KMS-11 (cell line): ENCODE measurements around the gene C10orf67.
"Not testable (repeated sequence)": the region's sequence is repeated elsewhere in the genome, so short reads cannot be mapped to it uniquely, and the experiment has no call there.

Source experiments
- H2AFZ ChIP-seq: fragments of 200-600 bp; sonication (generic); 2 replicates; pipeline ENCODE4 v1.6.1; 2016; ENCODE audit warnings: antibody characterized with exemption, mixed run types, low read depth
- H3K27ac ChIP-seq: fragments of 200-600 bp; sonication (generic); 2 replicates; pipeline ENCODE4 v1.6.1; 2016; ENCODE audit warnings: mild to moderate bottlenecking, mixed run types
- H3K27me3 ChIP-seq: fragments of 200-600 bp; sonication (generic); 2 replicates; pipeline ENCODE4 v1.6.1; 2017; ENCODE audit warnings: mild to moderate bottlenecking, low read depth, mixed run types, moderate library complexity; ENCODE audit not compliant: insufficient read depth
- H3K36me3 ChIP-seq: fragments of 200-600 bp; sonication (generic); 2 replicates; pipeline ENCODE4 v1.6.1; 2017; ENCODE audit warnings: mild to moderate bottlenecking, mixed run types; ENCODE audit not compliant: insufficient read depth
- H3K4me1 ChIP-seq: fragments of 200-600 bp; sonication (generic); 2 replicates; pipeline ENCODE4 v1.6.1; 2016; ENCODE audit warnings: mild to moderate bottlenecking, low read depth, mixed run types; ENCODE audit not compliant: poor library complexity, severe bottlenecking
- H3K4me2 ChIP-seq: fragments of 200-600 bp; sonication (generic); 2 replicates; pipeline ENCODE4 v1.7.0; 2016; ENCODE audit warnings: mild to moderate bottlenecking, mixed run types
- H3K4me3 ChIP-seq: fragments of 200-600 bp; sonication (generic); IDR thresholded peaks from 2 replicates; pipeline ENCODE4 v1.6.1; 2017; ENCODE audit warnings: low read depth, low read length, mixed read lengths; ENCODE audit not compliant: insufficient read depth
- H3K79me2 ChIP-seq: fragments of 200-600 bp; sonication (generic); 2 replicates; pipeline ENCODE4 v1.6.1; 2016; ENCODE audit warnings: low read depth, mixed run types; ENCODE audit not compliant: insufficient read depth
- H3K9ac ChIP-seq: fragments of 200-600 bp; sonication (generic); 2 replicates; pipeline ENCODE4 v1.6.1; 2016; ENCODE audit warnings: mild to moderate bottlenecking, mixed run types
- H4K20me1 ChIP-seq: fragments of 200-600 bp; sonication (generic); 2 replicates; pipeline ENCODE4 v1.6.1; 2016; ENCODE audit warnings: mild to moderate bottlenecking, mixed run types; ENCODE audit not compliant: insufficient read depth
- CTCF ChIP-seq: fragments of 200-600 bp; sonication (generic); conservative IDR thresholded peaks from 2 replicates; pipeline ENCODE4 v1.6.1; 2017; ENCODE audit warnings: low read depth, mild to moderate bottlenecking, antibody characterized with exemption, low read length, moderate library complexity, mixed read lengths

C10orf67 gene

DNA sequence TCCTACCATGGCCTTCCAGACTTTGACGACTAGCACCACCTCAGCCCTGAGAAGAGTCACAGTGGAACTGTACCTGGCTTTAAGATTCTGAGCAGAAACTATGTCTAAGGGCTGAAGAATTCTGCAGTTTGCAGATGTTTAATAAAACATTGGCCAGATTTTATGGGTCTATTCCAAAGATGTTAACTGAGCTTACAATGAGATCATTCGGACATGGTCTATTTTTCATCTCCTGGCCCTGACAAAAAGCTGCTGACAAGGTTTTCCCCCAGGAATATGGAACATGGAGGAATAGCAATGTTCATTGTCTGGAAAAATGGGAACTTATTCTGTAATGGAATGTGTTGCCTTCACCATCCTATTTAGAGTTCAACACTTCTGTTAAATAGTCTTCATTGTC lies 86.1 kb downstream of the C10orf67 start:
- no peaks in the 10 kb centered on the region for H4K20me1 ChIP-seq
- H3K9ac ChIP-seq, result no peak overlapping the region
- no peak overlapping the region for H3K4me3 ChIP-seq
- no peaks in the 10 kb centered on the region for H3K27me3 ChIP-seq
- H3K27ac ChIP-seq, result no peak overlapping the region
- no peaks in the 10 kb centered on the region for H3K36me3 ChIP-seq
- H3K4me2 ChIP-seq, result no peak overlapping the region
- no peak overlapping the region for H2AFZ ChIP-seq
- no peaks in the 10 kb centered on the region for H3K4me1 ChIP-seq
- H3K79me2 ChIP-seq, result no peaks in the 10 kb centered on the region
- TF ChIP-seq CTCF, result no peak

GRCh38 chr10:23253780-23254179 lies 90.8 kb downstream of the C10orf67 start:
- no peaks in the 10 kb centered on the region for H3K4me1 ChIP-seq
- TF ChIP-seq CTCF, result no peak

DNA sequence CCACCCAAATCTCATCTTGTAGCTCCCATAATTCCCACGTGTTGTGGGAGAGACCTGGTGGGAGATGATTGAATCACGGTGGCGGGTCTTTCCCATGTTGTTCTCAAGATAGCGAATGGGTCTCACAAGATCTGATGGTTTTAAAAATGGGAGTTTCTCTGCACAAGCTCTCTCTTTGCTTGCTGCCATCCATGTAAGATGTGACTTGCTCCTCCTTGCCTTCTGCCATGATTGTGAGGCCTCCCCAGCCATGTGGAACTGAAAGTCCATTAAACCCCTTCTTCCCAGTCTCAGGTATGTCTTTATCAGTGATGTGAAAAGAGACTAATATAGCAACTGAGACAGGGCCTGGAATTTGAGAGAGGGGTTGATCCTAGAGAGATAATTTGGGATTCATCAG lies 91.7 kb downstream of the C10orf67 start:
- H3K79me2 ChIP-seq, H3K36me3 ChIP-seq, H2AFZ ChIP-seq, H3K4me3 ChIP-seq, H3K9ac ChIP-seq, H3K4me1 ChIP-seq, H3K27me3 ChIP-seq, H3K4me2 ChIP-seq, H4K20me1 ChIP-seq, H3K27ac ChIP-seq: not testable (repeated sequence)

More at GRCh38 chr10:23253780-23254179, 90.8 kb downstream of the C10orf67 start:
- H3K79me2 ChIP-seq, result no peaks in the 10 kb centered on the region
- no peak overlapping the region for H2AFZ ChIP-seq
- no peaks in the 10 kb centered on the region for H3K36me3 ChIP-seq
- H3K4me3 ChIP-seq, result no peak overlapping the region
- no peak overlapping the region for H3K9ac ChIP-seq
- no peaks in the 10 kb centered on the region for H4K20me1 ChIP-seq
- H3K27me3 ChIP-seq, result no peaks in the 10 kb centered on the region
- no peak overlapping the region for H3K27ac ChIP-seq
- H3K4me2 ChIP-seq, result no peak overlapping the region

DNA sequence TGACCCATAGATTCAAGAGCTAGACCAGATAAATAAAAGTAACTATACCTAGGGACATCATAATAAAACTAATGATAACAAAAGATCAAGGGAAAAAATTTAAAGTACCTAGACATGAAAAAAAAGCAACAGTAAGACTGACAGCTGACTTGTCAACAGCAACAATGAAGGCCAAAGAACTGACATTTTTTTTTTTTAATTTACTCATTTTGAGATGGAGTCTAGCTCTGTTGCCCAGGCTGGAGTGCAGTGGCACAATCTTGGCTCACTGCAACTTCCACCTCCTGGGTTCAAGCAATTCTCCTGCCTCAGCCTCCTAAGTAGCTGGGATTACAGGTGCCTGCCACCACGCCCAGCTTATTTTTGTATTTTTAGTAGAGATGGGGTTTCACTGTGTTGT lies 102.8 kb downstream of the C10orf67 start:
- not testable (repeated sequence) for H3K9ac ChIP-seq, H3K4me1 ChIP-seq, H3K27me3 ChIP-seq, H3K4me2 ChIP-seq, H2AFZ ChIP-seq, H4K20me1 ChIP-seq, H3K4me3 ChIP-seq, H3K27ac ChIP-seq, H3K79me2 ChIP-seq, H3K36me3 ChIP-seq

GRCh38 chr10:23238015-23238414 lies 106.6 kb downstream of the C10orf67 start:
- no peaks in the 10 kb centered on the region for H3K79me2 ChIP-seq
- H2AFZ ChIP-seq, result no peak overlapping the region
- no peaks in the 10 kb centered on the region for H3K36me3 ChIP-seq
- H4K20me1 ChIP-seq, result no peaks in the 10 kb centered on the region
- no peaks in the 10 kb centered on the region for H3K27me3 ChIP-seq
- no peak for TF ChIP-seq CTCF
- no peak overlapping the region for H3K27ac ChIP-seq
- no peak overlapping the region for H3K4me3 ChIP-seq
- no peak overlapping the region for H3K4me2 ChIP-seq
- no peaks in the 10 kb centered on the region for H3K4me1 ChIP-seq
- no peak overlapping the region for H3K9ac ChIP-seq

DNA sequence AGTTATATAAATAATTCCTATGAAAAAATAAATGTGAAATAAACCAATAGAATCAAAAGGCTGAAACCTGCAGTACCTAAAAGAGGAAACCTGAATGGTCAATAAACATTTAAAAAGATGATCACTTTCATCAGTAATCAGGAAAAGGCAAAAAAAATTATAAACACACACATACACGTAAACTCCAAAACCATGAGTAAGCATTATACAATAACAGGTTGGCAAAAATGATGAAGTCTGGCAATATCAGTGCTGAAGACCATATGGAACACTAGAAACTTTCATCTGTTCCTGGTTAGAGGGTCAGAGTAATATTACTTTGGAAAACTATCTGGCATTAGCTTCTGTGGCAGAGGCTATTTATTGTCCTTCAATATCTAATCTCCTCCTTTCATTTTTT lies 114.0 kb downstream of the C10orf67 start:
- Histone ChIP-seq H3K4me3 (no peak overlapping the region), H3K4me1 (no peaks in the 10 kb centered on the region), H3K27ac (no peak overlapping the region), H4K20me1 (no peaks in the 10 kb centered on the region), H3K36me3 (no peaks in the 10 kb centered on the region), H2AFZ (no peak overlapping the region), H3K9ac (no peak overlapping the region), H3K79me2 (no peaks in the 10 kb centered on the region), H3K4me2 (no peak overlapping the region), H3K27me3 (no peaks in the 10 kb centered on the region)
- TF ChIP-seq CTCF, result no peak
